Endothelial cell of umbilical vein (primary cell): ENCODE results near the gene ZSWIM4. TPM values are rescaled to one million over a fixed set of nuclear protein-coding genes. Genes with fewer than 3 reads are reported as not detected.

Source experiments
- BruUV-seq: library from RNA; stranded (reverse); fragments of 400-500 nt; replicated peaks from 2 replicates; lab custom pipeline; 2021; lab: Mats Ljungman, UMichigan
- CTCF ChIA-PET: fragments of 300-600, 350-600 bp; sonication (Branson Sonifier 250); formaldehyde crosslinking; loops from one replicate; lab custom pipeline; 2021; ENCODE audit warnings: antibody characterized with exemption, inconsistent platforms; lab: Charles Lee
- POLR2A ChIA-PET: fragments of 300-600, 350-600 bp; sonication (Branson Sonifier 250); formaldehyde crosslinking; loops from one replicate; lab custom pipeline; 2021; ENCODE audit warnings: antibody characterized with exemption, inconsistent platforms; lab: Charles Lee
- DNase-seq: peaks from one replicate; pipeline ENCODE4 v3.0.0-alpha.2; 2011; ENCODE audit warnings: low read depth, low spot score
- FAIRE-seq: peaks from 2 replicates; lab custom pipeline; 2011; peaks lifted over from hg19 to GRCh38; lab: Jason Lieb, UNC
- H2AFZ ChIP-seq: 2 replicates; pipeline ENCODE4 v1.6.0; 2012; ENCODE audit warnings: low read depth, low read length, control low read depth, inconsistent platforms
- H3K27ac ChIP-seq: 2 replicates; pipeline ENCODE4 v1.5.1; 2011; ENCODE audit warnings: low read depth, mild to moderate bottlenecking, control low read depth, low read length, moderate library complexity; ENCODE audit not compliant: insufficient read depth
- H3K27me3 ChIP-seq, 2 experiments: 2 replicates each; pipeline versions ENCODE4 v1.6.0 to v1.6.1; 2011; ENCODE audit warnings: low read length in 2 of 2, mixed read lengths in 1 of 2; ENCODE audit not compliant: control insufficient read depth in 2 of 2, insufficient read depth in 2 of 2
- H3K36me3 ChIP-seq, 2 experiments: 2 replicates in 1 of 2; 3 replicates in 1 of 2; pipeline ENCODE4 v1.5.1; 2011; ENCODE audit warnings: low read length in 2 of 2, mild to moderate bottlenecking in 1 of 2, moderate library complexity in 1 of 2; ENCODE audit not compliant: control insufficient read depth in 2 of 2, insufficient read depth in 2 of 2; ENCODE audit errors: extremely low read depth in 1 of 2
- H3K4me1 ChIP-seq: 3 replicates; pipeline ENCODE4 v1.5.1; 2011; ENCODE audit warnings: mild to moderate bottlenecking, low read length; ENCODE audit not compliant: control insufficient read depth, insufficient read depth; ENCODE audit errors: extremely low read depth
- H3K4me2 ChIP-seq: 2 replicates; pipeline ENCODE4 v1.6.1; 2011; ENCODE audit warnings: low read length, control low read depth, mixed read lengths; ENCODE audit not compliant: insufficient read depth
- H3K4me3 ChIP-seq, 3 experiments: fragments of 200-600 bp in 1 of 3; sonication (generic), shearing (Covaris generic) in 1 of 3; replicated peaks in 1 of 3; 2 replicates each; pipeline ENCODE4 v1.5.1; 2011 to 2016; ENCODE audit warnings: control low read depth in 3 of 3, low read length in 3 of 3, mild to moderate bottlenecking in 2 of 3, inconsistent platforms in 1 of 3, low read depth in 1 of 3, moderate library complexity in 1 of 3; ENCODE audit not compliant: insufficient read depth in 1 of 3
- H3K79me2 ChIP-seq: 2 replicates; pipeline ENCODE4 v1.6.0; 2012; ENCODE audit warnings: low read length, inconsistent platforms; ENCODE audit not compliant: control insufficient read depth, insufficient read depth
- H3K9ac ChIP-seq: replicated peaks from 2 replicates; pipeline ENCODE3; 2011; ENCODE audit warnings: low read length, control low read depth; ENCODE audit not compliant: insufficient read depth; ENCODE audit errors: extremely low read depth
- H3K9me1 ChIP-seq: replicated peaks from 3 replicates; pipeline ENCODE4 v1.6.0; 2011; ENCODE audit warnings: mild to moderate bottlenecking, low read length; ENCODE audit not compliant: control insufficient read depth, insufficient read depth; ENCODE audit errors: extremely low read depth
- H3K9me3 ChIP-seq: replicated peaks from 2 replicates; pipeline ENCODE4 v1.5.1; 2012; ENCODE audit warnings: low read length, inconsistent platforms; ENCODE audit not compliant: control insufficient read depth, insufficient read depth
- H4K20me1 ChIP-seq: replicated peaks from 2 replicates; pipeline ENCODE3; 2011; ENCODE audit warnings: mild to moderate bottlenecking, low read length; ENCODE audit not compliant: control insufficient read depth, insufficient read depth; ENCODE audit errors: extremely low read depth
- EZH2 ChIP-seq: IDR thresholded peaks from 2 replicates; pipeline ENCODE4 v1.6.1; 2012; ENCODE audit warnings: borderline replicate concordance, low read depth, mild to moderate bottlenecking, moderate library complexity, low read length, inconsistent platforms; ENCODE audit not compliant: severe bottlenecking
- FOS ChIP-seq: IDR thresholded peaks from 2 replicates; pipeline ENCODE4 v1.6.1; 2011; ENCODE audit warnings: mild to moderate bottlenecking, low read length, moderate library complexity, borderline replicate concordance; ENCODE audit not compliant: insufficient read depth
- GATA2 ChIP-seq: IDR thresholded peaks from 2 replicates; pipeline ENCODE4 v1.7.0; 2011; ENCODE audit warnings: low read depth, mild to moderate bottlenecking, moderate library complexity, mixed read lengths, low read length; ENCODE audit not compliant: insufficient read length, insufficient read depth
- JUN ChIP-seq: IDR thresholded peaks from 2 replicates; pipeline ENCODE4 v1.6.1; 2011; ENCODE audit warnings: borderline replicate concordance, low read depth; ENCODE audit not compliant: insufficient read length, insufficient read depth
- MYC ChIP-seq: IDR thresholded peaks from one replicate; pipeline ENCODE4 v1.6.1; 2011; ENCODE audit warnings: mild to moderate bottlenecking, low read depth, low read length
- POLR2A ChIP-seq: IDR thresholded peaks from 2 replicates; pipeline ENCODE4 v1.6.1; 2012; ENCODE audit warnings: low read depth, mild to moderate bottlenecking, control low read depth, low read length
- POLR2AphosphoS5 ChIP-seq: IDR thresholded peaks from 2 replicates; pipeline ENCODE4 v1.6.1; 2012; ENCODE audit warnings: low read depth, mild to moderate bottlenecking, control low read depth, low read length, moderate library complexity; ENCODE audit not compliant: insufficient read depth
- dilution Hi-C: fragments of 300-500 bp; cut with MboI; formaldehyde crosslinking; loops from one replicate; pipeline ENCODE4 v1.15.0; 2019; ENCODE audit warnings: low sequenced_read_pairs; ENCODE audit not compliant: extremely low pct_ligation_motif_present
- intact Hi-C: fragments of 100-400 bp; cut with micrococcal nuclease; formaldehyde crosslinking; loops from one replicate; pipeline ENCODE4 v1.10.0; 2022
- polyA plus RNA-seq, 4 experiments: library from polyadenylated mRNA; depleted of rRNA in 3 of 4; stranded (reverse) in 3 of 4; unstranded in 1 of 4; fragments of >200 nt; gene quantifications; 2 replicates each; pipeline versions ENCODE4 v1.2.1 to v1.2.3, GENCODE V29; 2011 to 2012; ENCODE audit warnings: missing spikeins in 1 of 4
- total RNA-seq: library from RNA; stranded (reverse); gene quantifications from 2 replicates; pipeline ENCODE4 v1.2.3, GENCODE V29; 2021
- TF ChIP-seq, protein P1 (sequence below), 2 donors: IDR thresholded peaks; 1 replicate in 1 of 2; 2 replicates in 1 of 2; pipeline ENCODE4 v1.5.1; 2011; ENCODE audit warnings: low read length in 2 of 2, mild to moderate bottlenecking in 2 of 2, moderate library complexity in 2 of 2, control low read depth in 1 of 2, inconsistent platforms in 1 of 2, low read depth in 1 of 2; ENCODE audit not compliant: insufficient read depth in 1 of 2; ENCODE audit errors: extremely low read depth in 1 of 2
- TF ChIP-seq, protein P2 (sequence below): IDR thresholded peaks from 2 replicates; pipeline ENCODE4 v1.6.1; 2011; ENCODE audit not compliant: insufficient read depth, insufficient read length

ZSWIM4 gene
- total and polyA plus RNA-seq, 2 donors (not counting 3 experiments of a cell fraction or from before 2014, with no cell fraction given), result 12.7 to 26.6 TPM

DNA sequence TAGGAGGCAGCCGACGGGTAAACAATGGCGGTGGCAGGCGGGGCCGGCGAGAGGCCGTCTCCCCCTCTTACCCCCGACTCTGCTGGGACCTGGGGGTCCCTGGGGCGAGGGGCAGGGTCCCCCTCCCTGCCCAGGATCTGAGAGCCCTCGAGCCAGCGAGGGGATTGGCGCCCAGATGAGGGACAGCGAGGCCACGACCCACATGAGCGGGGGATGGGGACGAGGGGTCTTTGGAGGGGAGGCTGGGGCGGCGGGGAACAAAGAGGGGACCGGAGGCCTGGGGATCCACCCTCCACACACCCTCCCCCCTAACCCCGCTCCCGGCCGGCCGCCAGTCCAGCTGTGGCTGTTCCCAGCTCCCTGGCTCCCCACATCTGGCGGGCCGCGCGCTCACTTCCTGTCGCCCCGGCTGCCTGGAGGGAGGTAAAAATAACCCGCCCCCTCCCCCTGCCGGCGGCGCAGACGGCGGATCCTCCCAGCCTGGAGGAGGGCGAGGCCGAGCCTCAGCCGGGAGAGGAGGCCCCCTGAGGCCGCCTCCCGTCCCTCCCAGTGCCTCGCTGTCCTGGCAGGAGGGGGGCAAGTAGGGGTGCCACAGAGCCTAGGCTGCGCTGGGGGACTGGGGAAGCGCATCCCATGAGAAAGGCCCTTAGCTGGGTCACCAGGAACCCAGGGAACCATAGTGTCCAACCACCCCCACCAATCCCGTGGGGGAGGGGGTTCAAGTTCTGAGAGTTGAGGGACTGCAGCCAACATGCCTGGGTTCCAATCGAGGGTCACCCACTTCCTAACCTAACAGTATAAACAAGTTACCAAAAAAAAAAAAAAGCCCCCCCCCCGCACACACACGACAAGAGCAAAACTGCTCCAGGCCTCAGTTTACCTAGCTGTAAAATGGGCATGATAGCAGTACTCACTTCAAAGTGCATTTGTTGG is 52.4 kb downstream of the ZSWIM4 start:
- Histone ChIP-seq H3K27ac (peak overlapping the region; percentile 99), H3K9me1 (no peaks in the 10 kb centered on the region), H3K4me3 (peak overlapping the region; percentile 1 to 48 (median 24)), H4K20me1 (no peaks in the 10 kb centered on the region), H3K9ac (peak overlapping the region; percentile 96), H3K9me3 (no peaks in the 10 kb centered on the region), H3K27me3 (no peaks in the 10 kb centered on the region), H3K79me2 (peaks cover 3% of the 10 kb centered on the region), H3K36me3 (no peaks in the 10 kb centered on the region), H3K4me2 (peak overlapping the region; percentile 50), H3K4me1 (peaks cover 46% of the 10 kb centered on the region), H2AFZ (no peak overlapping the region)
- POLR2A ChIA-PET, result interaction anchor here (0.7 to 2.4 kb wide), 2 partner anchors 11 to 51 kb away, joined by 8 to 12 read pairs; no protein-coding TSS in a partner anchor
- intact Hi-C loops (loop anchor here (1.0 kb wide), 2 partner anchors 8 to 15 kb away; no protein-coding TSS in a partner anchor), dilution Hi-C loops (no loop called here)
- CTCF ChIA-PET, result interaction anchor here (0.7 to 3.1 kb wide), 4 partner anchors 8 to 63 kb away, joined by 3 to 19 read pairs (median 6); no protein-coding TSS in a partner anchor
- peak; percentile 89 for DNase-seq
- peak; percentile 77 for FAIRE-seq
- TF ChIP-seq, protein P1, sequence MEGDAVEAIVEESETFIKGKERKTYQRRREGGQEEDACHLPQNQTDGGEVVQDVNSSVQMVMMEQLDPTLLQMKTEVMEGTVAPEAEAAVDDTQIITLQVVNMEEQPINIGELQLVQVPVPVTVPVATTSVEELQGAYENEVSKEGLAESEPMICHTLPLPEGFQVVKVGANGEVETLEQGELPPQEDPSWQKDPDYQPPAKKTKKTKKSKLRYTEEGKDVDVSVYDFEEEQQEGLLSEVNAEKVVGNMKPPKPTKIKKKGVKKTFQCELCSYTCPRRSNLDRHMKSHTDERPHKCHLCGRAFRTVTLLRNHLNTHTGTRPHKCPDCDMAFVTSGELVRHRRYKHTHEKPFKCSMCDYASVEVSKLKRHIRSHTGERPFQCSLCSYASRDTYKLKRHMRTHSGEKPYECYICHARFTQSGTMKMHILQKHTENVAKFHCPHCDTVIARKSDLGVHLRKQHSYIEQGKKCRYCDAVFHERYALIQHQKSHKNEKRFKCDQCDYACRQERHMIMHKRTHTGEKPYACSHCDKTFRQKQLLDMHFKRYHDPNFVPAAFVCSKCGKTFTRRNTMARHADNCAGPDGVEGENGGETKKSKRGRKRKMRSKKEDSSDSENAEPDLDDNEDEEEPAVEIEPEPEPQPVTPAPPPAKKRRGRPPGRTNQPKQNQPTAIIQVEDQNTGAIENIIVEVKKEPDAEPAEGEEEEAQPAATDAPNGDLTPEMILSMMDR (IDR thresholded peaks at IDR 0.05; ENCODE audit: extremely low read depth in 1 of 2, insufficient read depth in 1 of 2, low read depth in 1 of 2, low read length in 2 of 2), result peak in 1 of 2 donors; percentile 13
- no peak for TF ChIP-seq FOS
- no peak for TF ChIP-seq JUN
- TF ChIP-seq EZH2, result no peak
- no peak for TF ChIP-seq GATA2
- TF ChIP-seq POLR2AphosphoS5, result peak; percentile 69
- peak; percentile 26 for TF ChIP-seq POLR2A
- TF ChIP-seq MYC, result no peak
- TF ChIP-seq, protein P2, sequence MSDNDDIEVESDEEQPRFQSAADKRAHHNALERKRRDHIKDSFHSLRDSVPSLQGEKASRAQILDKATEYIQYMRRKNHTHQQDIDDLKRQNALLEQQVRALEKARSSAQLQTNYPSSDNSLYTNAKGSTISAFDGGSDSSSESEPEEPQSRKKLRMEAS, result no peak
- TSS peak; percentile 20 for BruUV-seq
